Measurements from ENCODE around the gene SON.

GRCh38 chr21:33551664-33552063 is 8.8 kb downstream of the SON start:
- TF ChIP-seq CTCF (IDR thresholded peaks at IDR 0.05; ENCODE audit: insufficient read depth, low read length) = no peak
- no peak for TF ChIP-seq GABPA (IDR thresholded peaks at IDR 0.05; ENCODE audit: low read depth)
- TF ChIP-seq POLR2AphosphoS5 (IDR thresholded peaks at IDR 0.05; ENCODE audit: low read depth) = no peak
